Ecto neural progenitor cell (in vitro differentiated cells): Measurements from ENCODE around the gene EMC8.
A peak's percentile ranks its signal among the peaks of the same experiment; 100 is the strongest.
"Not testable (repeated sequence)": the region's sequence is repeated elsewhere in the genome, so short reads cannot be mapped to it uniquely, and the experiment has no call there.

Source experiments
- DNase-seq: peaks from one replicate; pipeline ENCODE4 v3.0.0-alpha.2; 2018; ENCODE audit warnings: low spot score

EMC8 gene

GRCh38 chr16:85834741-85835140 lies 35.4 kb upstream of the EMC8 start:
- DNase-seq, result no peak

- DNase-seq, result no peak
Measured at GRCh38 chr16:85833219-85833920, 34.0 kb upstream of the EMC8 start.

DNA sequence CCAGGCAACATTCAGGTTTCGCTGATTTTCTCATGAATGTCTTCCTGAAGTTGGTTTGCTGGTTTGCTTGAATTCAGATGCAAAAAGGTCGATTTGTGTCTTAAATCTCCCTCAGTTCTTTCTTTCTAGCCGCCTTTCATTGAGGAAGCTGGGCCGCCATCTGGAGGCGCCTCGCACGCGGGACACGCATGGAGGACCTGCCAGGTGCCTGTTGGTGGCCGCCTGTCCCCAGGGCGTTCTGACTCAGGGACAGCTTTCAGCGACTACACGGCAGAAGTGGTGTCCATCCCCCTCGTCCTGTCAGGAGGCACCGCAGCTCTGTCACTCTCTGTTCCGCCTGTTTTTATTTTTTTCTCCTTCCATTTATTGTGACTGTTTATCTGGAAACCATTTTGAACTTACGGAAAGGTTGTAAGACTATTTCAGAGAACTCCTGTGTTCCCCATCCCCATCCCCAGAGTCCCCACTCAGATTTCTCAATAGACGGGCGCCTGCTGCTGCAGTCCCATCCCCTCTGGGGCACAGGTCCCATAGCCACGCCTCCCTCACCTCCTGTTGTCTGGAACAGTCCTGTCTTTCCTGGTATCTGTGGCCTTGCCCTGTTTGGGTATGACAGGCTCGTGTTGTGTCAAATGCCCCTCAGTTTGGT lies 33.4 kb upstream of the EMC8 start:
- DNase-seq, result no peak

DNA sequence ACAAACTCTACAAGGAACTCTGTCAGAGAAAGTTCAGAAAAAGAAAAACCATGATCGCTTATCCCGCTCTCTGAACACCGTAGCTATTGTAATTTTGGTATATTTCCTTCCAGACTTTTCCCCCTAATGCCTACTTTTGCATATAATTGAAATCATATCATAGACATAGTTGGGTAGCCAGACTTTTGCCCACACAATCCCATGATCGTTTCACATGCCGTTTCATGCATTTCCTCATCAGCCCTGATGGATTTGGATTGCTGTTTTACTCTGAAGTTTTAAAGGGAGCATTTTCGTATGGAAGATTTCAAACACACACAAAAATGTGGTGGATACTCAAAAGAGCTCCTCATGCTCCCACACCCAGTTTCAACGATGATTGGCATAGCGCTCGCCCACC lies 31.5 kb upstream of the EMC8 start:
- no peak for DNase-seq

DNA sequence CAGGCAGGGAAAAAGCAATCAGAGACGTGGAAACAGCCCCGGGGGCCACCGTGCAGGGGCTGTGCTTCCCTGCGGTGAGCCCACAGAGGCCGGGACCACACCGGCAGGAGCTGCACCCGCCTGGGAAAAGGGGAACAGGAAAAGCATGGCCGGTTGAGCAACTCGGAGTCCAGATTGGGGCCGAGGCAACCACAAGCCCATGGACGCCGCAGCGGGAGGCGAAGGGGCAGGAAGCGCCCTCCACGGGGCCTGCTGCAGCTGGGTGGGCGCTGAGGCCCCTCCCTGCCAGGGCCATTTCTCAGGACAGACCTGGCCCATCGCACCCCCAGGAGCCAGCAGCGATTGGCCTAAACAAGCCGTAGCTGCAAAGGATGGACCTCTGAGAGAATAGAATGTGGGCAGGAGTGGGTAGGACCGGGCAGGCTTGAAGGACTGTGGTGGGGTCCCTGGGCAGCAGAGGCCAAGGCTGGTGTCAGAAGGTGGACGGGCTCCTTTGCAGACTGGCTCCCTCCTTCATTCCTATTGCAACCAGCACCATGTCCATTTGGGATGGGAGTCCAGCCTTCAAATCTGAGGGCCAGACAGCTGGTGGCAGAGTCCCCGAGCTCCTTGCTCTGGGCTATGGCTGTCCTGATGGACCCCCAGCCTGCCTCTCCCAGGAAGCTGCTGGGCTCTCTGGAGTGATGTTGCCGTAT lies 30.6 kb upstream of the EMC8 start:
- no peak for DNase-seq

- no peak for DNase-seq
Measured at GRCh38 chr16:85829171-85829719, 29.9 kb upstream of the EMC8 start.

- no peak for DNase-seq
Measured at GRCh38 chr16:85828166-85828565, 28.8 kb upstream of the EMC8 start.

GRCh38 chr16:85826686-85827247 lies 27.4 kb upstream of the EMC8 start:
- DNase-seq, result no peak

- no peak for DNase-seq
Measured at GRCh38 chr16:85825326-85825725, 26.0 kb upstream of the EMC8 start.

- DNase-seq, result no peak
Measured at GRCh38 chr16:85824161-85825135, 25.1 kb upstream of the EMC8 start.

DNA sequence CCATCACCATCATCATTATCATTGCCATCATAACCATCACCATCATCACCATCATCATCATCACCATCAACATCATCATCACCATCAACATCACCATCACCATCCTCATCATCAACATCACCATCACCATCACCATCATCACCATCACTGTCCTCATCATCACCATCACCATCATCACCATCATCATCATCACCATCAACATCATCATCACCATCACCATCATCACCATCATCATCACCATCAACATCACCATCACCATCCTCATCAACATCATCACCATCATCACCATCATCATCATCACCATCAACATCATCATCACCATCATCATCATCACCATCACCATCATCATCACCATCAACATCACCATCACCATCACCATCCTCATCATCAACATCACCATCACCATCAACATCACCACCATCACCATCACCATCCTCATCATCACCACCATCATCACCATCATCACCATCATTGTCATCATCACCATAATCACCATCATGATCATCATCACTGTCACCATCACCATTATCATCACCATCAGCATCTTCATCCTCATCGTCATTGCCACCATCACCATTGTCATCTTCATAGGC lies 24.1 kb upstream of the EMC8 start:
- no peak for DNase-seq

DNA sequence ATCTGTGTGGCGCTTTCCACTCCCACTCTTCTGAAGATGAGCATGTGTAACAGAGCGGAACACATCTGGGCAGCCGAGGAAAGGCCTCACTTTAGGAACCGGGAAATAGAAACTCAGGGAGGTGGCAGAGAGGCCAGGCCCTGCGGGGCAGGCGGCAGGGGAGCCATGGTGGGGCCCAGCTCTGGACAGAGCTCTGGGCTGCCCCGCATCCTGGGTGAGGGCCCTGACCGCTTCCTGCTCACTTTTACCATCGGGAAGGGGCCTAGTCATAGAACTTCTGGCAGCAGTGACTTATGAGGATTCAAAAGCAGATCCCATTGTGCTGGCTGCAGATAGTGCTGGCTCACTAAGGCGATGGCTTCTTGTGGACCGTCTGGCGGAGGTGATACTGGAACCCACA lies 22.8 kb upstream of the EMC8 start:
- no peak for DNase-seq

GRCh38 chr16:85821390-85822135 lies 22.2 kb upstream of the EMC8 start:
- DNase-seq, result peak; percentile 91

- no peak for DNase-seq
Measured at GRCh38 chr16:85820604-85821372, 21.4 kb upstream of the EMC8 start.

- no peak for DNase-seq
Measured at GRCh38 chr16:85819771-85820170, 20.4 kb upstream of the EMC8 start.

- DNase-seq, result peak; percentile 91
Measured at GRCh38 chr16:85819245-85819644, 19.9 kb upstream of the EMC8 start.

DNA sequence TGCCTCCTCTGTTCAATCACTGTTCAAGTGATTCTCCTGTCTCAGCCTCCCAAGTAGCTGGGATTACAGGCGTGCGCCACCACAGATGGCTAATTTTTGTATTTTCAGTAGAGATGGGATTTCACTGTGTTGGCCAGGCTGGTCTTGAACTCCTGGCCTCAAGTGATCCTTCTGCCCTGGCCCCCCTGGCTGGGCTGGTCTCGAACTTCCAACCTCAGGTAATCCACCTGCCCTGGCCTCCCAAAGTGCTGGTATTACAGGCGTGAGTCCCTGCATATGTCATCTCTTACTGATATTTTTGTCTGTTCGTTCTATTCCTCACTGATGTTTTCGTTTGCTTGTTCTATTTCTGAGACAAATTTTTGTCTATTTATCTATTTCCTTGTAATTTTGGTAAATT lies 17.9 kb upstream of the EMC8 start:
- not testable (repeated sequence) for DNase-seq

- DNase-seq, result no peak
Measured at GRCh38 chr16:85816159-85816558, 16.8 kb upstream of the EMC8 start.
